H9 (cell line): ENCODE data around the gene TENM3. TPM values are rescaled to one million over a fixed set of nuclear protein-coding genes. Genes with fewer than 3 reads are reported as not detected.

Experiments
- DNase-seq: peaks from one replicate; pipeline ENCODE4 v3.0.0-alpha.2; 2017
- H2AFZ ChIP-seq: one replicate; pipeline ENCODE4 v1.6.1; 2013; ENCODE audit warnings: mild to moderate bottlenecking, low read length, control low read depth, moderate library complexity
- H2AK5ac ChIP-seq: 2 replicates; pipeline ENCODE4 v1.6.1; 2013; ENCODE audit warnings: low read length, control low read depth, mixed read lengths; ENCODE audit not compliant: insufficient read length
- H2BK120ac ChIP-seq: one replicate; pipeline ENCODE4 v1.6.1; 2013; ENCODE audit warnings: low read depth, mild to moderate bottlenecking, low read length, control low read depth, inconsistent platforms; ENCODE audit not compliant: poor library complexity, severe bottlenecking
- H2BK12ac ChIP-seq: 2 replicates; pipeline ENCODE4 v1.6.1; 2013; ENCODE audit warnings: low read length, control low read depth, mixed read lengths, low read depth; ENCODE audit not compliant: insufficient read length
- H2BK15ac ChIP-seq: 2 replicates; pipeline ENCODE4 v1.6.1; 2013; ENCODE audit warnings: low read depth, low read length, control low read depth
- H2BK20ac ChIP-seq: one replicate; pipeline ENCODE4 v1.6.1; 2013; ENCODE audit warnings: low read depth, mild to moderate bottlenecking, low read length, control low read depth, inconsistent platforms; ENCODE audit not compliant: poor library complexity, severe bottlenecking
- H2BK5ac ChIP-seq: 2 replicates; pipeline ENCODE4 v1.6.1; 2013; ENCODE audit warnings: low read length, control low read depth, mixed read lengths; ENCODE audit not compliant: insufficient read length
- H3K14ac ChIP-seq: 2 replicates; pipeline ENCODE4 v1.6.1; 2013; ENCODE audit warnings: low read length, control low read depth; ENCODE audit not compliant: insufficient read depth
- H3K18ac ChIP-seq: 2 replicates; pipeline ENCODE4 v1.6.1; 2013; ENCODE audit warnings: low read depth, mild to moderate bottlenecking, mixed read lengths, low read length, control low read depth; ENCODE audit not compliant: insufficient read length
- H3K23ac ChIP-seq: 2 replicates; pipeline ENCODE4 v1.6.1; 2013; ENCODE audit warnings: low read length, control low read depth, mixed read lengths, low read depth; ENCODE audit not compliant: insufficient read length
- H3K23me2 ChIP-seq: 2 replicates; pipeline ENCODE4 v1.6.1; 2013; ENCODE audit warnings: low read depth, mild to moderate bottlenecking, mixed read lengths, low read length, control low read depth; ENCODE audit not compliant: insufficient read length, poor library complexity, severe bottlenecking
- H3K27ac ChIP-seq: 2 replicates; pipeline ENCODE4 v1.5.1; 2013; ENCODE audit warnings: low read length, control low read depth, mixed read lengths, low read depth; ENCODE audit not compliant: insufficient read length
- H3K27me3 ChIP-seq: 2 replicates; pipeline ENCODE4 v1.6.1; 2013; ENCODE audit warnings: low read length, control low read depth, inconsistent platforms; ENCODE audit not compliant: insufficient read depth
- H3K4ac ChIP-seq: 2 replicates; pipeline ENCODE4 v1.6.1; 2013; ENCODE audit warnings: low read depth, mild to moderate bottlenecking, control low read depth, inconsistent platforms, low read length, moderate library complexity
- H3K4me1 ChIP-seq: 2 replicates; pipeline ENCODE4 v1.6.1; 2013; ENCODE audit warnings: low read length, control low read depth, inconsistent platforms; ENCODE audit not compliant: insufficient read depth
- H3K4me2 ChIP-seq: 2 replicates; pipeline ENCODE4 v1.6.1; 2013; ENCODE audit warnings: low read length, control low read depth, mixed read lengths; ENCODE audit not compliant: insufficient read length, insufficient read depth
- H3K56ac ChIP-seq: 2 replicates; pipeline ENCODE4 v1.6.1; 2013; ENCODE audit warnings: low read depth, mild to moderate bottlenecking, mixed read lengths, low read length, control low read depth; ENCODE audit not compliant: insufficient read length
- H3K79me1 ChIP-seq: 2 replicates; pipeline ENCODE4 v1.6.1; 2013; ENCODE audit warnings: low read depth, mild to moderate bottlenecking, moderate library complexity, low read length, control low read depth, inconsistent platforms; ENCODE audit not compliant: insufficient read depth, poor library complexity, severe bottlenecking
- H3K79me2 ChIP-seq: 2 replicates; pipeline ENCODE4 v1.6.1; 2013; ENCODE audit warnings: low read length, control low read depth, inconsistent platforms; ENCODE audit not compliant: insufficient read depth
- H3K9ac ChIP-seq: 2 replicates; pipeline ENCODE4 v1.6.1; 2013; ENCODE audit warnings: low read length, control low read depth, mixed read lengths; ENCODE audit not compliant: insufficient read length; ENCODE audit errors: extremely low read depth
- H3K9me3 ChIP-seq: one replicate; pipeline ENCODE4 v1.6.1; 2013; ENCODE audit warnings: low read depth, low read length, inconsistent platforms; ENCODE audit not compliant: control insufficient read depth
- H3T11ph ChIP-seq: one replicate; pipeline ENCODE4 v1.6.1; 2013; ENCODE audit warnings: mild to moderate bottlenecking, low read length, control low read depth, inconsistent platforms
- H4K20me1 ChIP-seq: one replicate; pipeline ENCODE4 v1.6.1; 2013; ENCODE audit not compliant: control insufficient read depth, insufficient read length, insufficient read depth
- H4K5ac ChIP-seq: 2 replicates; pipeline ENCODE4 v1.6.1; 2013; ENCODE audit warnings: low read depth, mild to moderate bottlenecking, mixed read lengths, low read length, control low read depth; ENCODE audit not compliant: insufficient read length
- H4K8ac ChIP-seq: replicated peaks from 2 replicates; pipeline ENCODE4 v1.6.1; 2013; ENCODE audit warnings: low read length, control low read depth, mixed read lengths, low read depth; ENCODE audit not compliant: insufficient read length
- H4K91ac ChIP-seq: 2 replicates; pipeline ENCODE4 v1.6.1; 2013; ENCODE audit warnings: low read depth, mild to moderate bottlenecking, moderate library complexity, mixed read lengths, low read length, control low read depth; ENCODE audit not compliant: insufficient read length
- H3K27ac Mint-ChIP-seq, 3 experiments: 2 replicates in 2 of 3; 3 replicates in 1 of 3; pipeline ENCODE4 v1.8.0; 2020 to 2021; ENCODE audit warnings: mixed read lengths in 3 of 3, mild to moderate bottlenecking in 1 of 3, moderate library complexity in 1 of 3
- H3K27me3 Mint-ChIP-seq: 2 replicates; pipeline ENCODE4 v1.8.0; 2021; ENCODE audit warnings: low read depth, mild to moderate bottlenecking, moderate library complexity, mixed read lengths
- H3K36me3 Mint-ChIP-seq, 3 experiments: 2 replicates in 2 of 3; 3 replicates in 1 of 3; pipeline ENCODE4 v1.8.0; 2020 to 2021; ENCODE audit warnings: low read depth in 3 of 3, mixed read lengths in 3 of 3; ENCODE audit not compliant: insufficient read depth in 1 of 3
- H3K4me1 Mint-ChIP-seq, 2 experiments: 2 replicates each; pipeline ENCODE4 v1.8.0; 2020; ENCODE audit warnings: mixed read lengths in 2 of 2
- H3K4me3 Mint-ChIP-seq, 2 experiments: 2 replicates in 1 of 2; 3 replicates in 1 of 2; pipeline ENCODE4 v1.8.0; 2020 to 2021; ENCODE audit warnings: mild to moderate bottlenecking in 2 of 2, mixed read lengths in 2 of 2, moderate library complexity in 1 of 2
- H3K9me3 Mint-ChIP-seq, 2 experiments: 2 replicates in 1 of 2; 3 replicates in 1 of 2; pipeline ENCODE4 v1.8.0; 2020; ENCODE audit warnings: mild to moderate bottlenecking in 2 of 2, mixed read lengths in 2 of 2, moderate library complexity in 1 of 2
- CTCF ChIP-seq: fragments of 200-600 bp; sonication (generic); conservative IDR thresholded peaks from 3 replicates; pipeline ENCODE4 v1.8.0; 2021; ENCODE audit warnings: antibody characterized with exemption, mild to moderate bottlenecking
- WGBS: extraction: QIAGEN DNeasy Blood & Tissue Kit; methylation state at CpG from one replicate; pipeline ENCODE4 v1.1.7; 2013; ENCODE audit warnings: missing lambda C conversion rate, low lambda C conversion rate, mixed read lengths; ENCODE audit not compliant: insufficient read length; ENCODE audit errors: extremely low coverage; 5-methylcytosine and 5-hydroxymethylcytosine counted together
- total RNA-seq: library from RNA; stranded (reverse); gene quantifications from 2 replicates; pipeline ENCODE4 v1.2.1, GENCODE V29; 2021

The TENM3 gene
- total RNA-seq, 1 experiment from 2014 or later, result 49.6 TPM

GRCh38 chr4:182826391-182826790, 583.2 kb downstream of the TENM3 start:
- Histone ChIP-seq H3T11ph (no peak overlapping the region), H4K20me1 (no peaks in the 10 kb centered on the region), H3K4ac (no peak overlapping the region), H3K9me3 (no peaks in the 10 kb centered on the region), H3K79me1 (no peaks in the 10 kb centered on the region), H2BK120ac (no peak overlapping the region), H4K5ac (no peak overlapping the region), H2BK5ac (no peak overlapping the region), H3K14ac (no peak overlapping the region), H3K79me2 (no peaks in the 10 kb centered on the region), H3K18ac (no peak overlapping the region), H3K27ac (no peak overlapping the region), H3K23ac (no peak overlapping the region), H4K91ac (no peak overlapping the region), H2AK5ac (no peak overlapping the region), H3K23me2 (no peaks in the 10 kb centered on the region), H2AFZ (no peak overlapping the region), H2BK12ac (no peak overlapping the region), H2BK20ac (no peak overlapping the region), H3K27me3 (no peaks in the 10 kb centered on the region), H2BK15ac (no peak overlapping the region), H3K9ac (no peak overlapping the region), H3K4me1 (no peaks in the 10 kb centered on the region), H3K56ac (no peak overlapping the region), H4K8ac (no peak overlapping the region), H3K4me2 (no peak overlapping the region)
- Mint-ChIP-seq H3K4me3 (no peak overlapping the region), H3K9me3 (no peaks in the 10 kb centered on the region), H3K27me3 (no peaks in the 10 kb centered on the region), H3K36me3 (peaks cover 0 to 2% (median 0%) of the 10 kb centered on the region in 3 experiments; a peak in 2 of 7 replicates), H3K27ac (peak overlapping the region in 1 of 3 experiments; percentile 62; a peak in 2 of 7 replicates), H3K4me1 (peaks cover 29 to 33% of the 10 kb centered on the region in 2 experiments)
- TF ChIP-seq CTCF, result no peak
- DNase-seq, result no peak
- WGBS, result no CpG with 5 or more reads among the region's 13 CpGs
